H1 (cell line): ENCODE results near the gene SPR. TPM values are rescaled to one million over a fixed set of nuclear protein-coding genes. Genes with fewer than 3 reads are reported as not detected.

Source experiments
- CTCF ChIA-PET: fragments of 300-600 bp; sonication (Branson Sonifier 250); formaldehyde crosslinking; loops from one replicate; lab custom pipeline; 2021; ENCODE audit not compliant: partially characterized antibody; lab: Charles Lee
- POLR2A ChIA-PET: fragments of 300-600 bp; sonication (Branson Sonifier 250); formaldehyde crosslinking; loops from one replicate; lab custom pipeline; 2021; ENCODE audit warnings: inconsistent platforms; ENCODE audit not compliant: partially characterized antibody; lab: Charles Lee
- DNase-seq, 2 experiments: peaks; one replicate each; pipeline versions ENCODE4 v3.0.0 to v3.0.0-alpha.2; 2010 to 2022; ENCODE audit warnings: low spot score in 2 of 2, low read depth in 1 of 2, mixed read lengths in 1 of 2
- FAIRE-seq: peaks from 2 replicates; lab custom pipeline; 2011; peaks lifted over from hg19 to GRCh38; lab: Jason Lieb, UNC
- H2AFZ ChIP-seq: 2 replicates; pipeline ENCODE4 v1.8.1; 2012; ENCODE audit warnings: low read length, inconsistent platforms
- H2AK5ac ChIP-seq: 2 replicates; pipeline ENCODE4 v1.6.1; 2013; ENCODE audit warnings: low read depth, low read length
- H2BK120ac ChIP-seq: replicated peaks from 2 replicates; pipeline ENCODE3; 2013; ENCODE audit warnings: low read depth, low read length, inconsistent platforms
- H2BK12ac ChIP-seq: 2 replicates; pipeline ENCODE4 v1.6.1; 2013; ENCODE audit warnings: low read depth, low read length
- H2BK15ac ChIP-seq: 2 replicates; pipeline ENCODE4 v1.6.1; 2013; ENCODE audit warnings: low read length
- H2BK20ac ChIP-seq: 2 replicates; pipeline ENCODE4 v1.6.1; 2013; ENCODE audit warnings: low read length
- H2BK5ac ChIP-seq: 2 replicates; pipeline ENCODE4 v1.6.1; 2013; ENCODE audit warnings: low read depth, low read length
- H3K14ac ChIP-seq: 2 replicates; pipeline ENCODE4 v1.6.1; 2013; ENCODE audit warnings: inconsistent platforms; ENCODE audit not compliant: insufficient read length
- H3K18ac ChIP-seq: 2 replicates; pipeline ENCODE4 v1.6.1; 2013; ENCODE audit warnings: low read length; ENCODE audit errors: extremely low read depth
- H3K23ac ChIP-seq: 2 replicates; pipeline ENCODE4 v1.6.1; 2013; ENCODE audit warnings: inconsistent platforms; ENCODE audit not compliant: insufficient read length
- H3K23me2 ChIP-seq: 2 replicates; pipeline ENCODE4 v1.6.1; 2013; ENCODE audit warnings: low read depth, low read length
- H3K27ac ChIP-seq: 2 replicates; pipeline ENCODE4 v1.6.1; 2011; ENCODE audit warnings: low read depth, low read length, inconsistent platforms
- H3K27me3 ChIP-seq, 4 experiments: replicated peaks in 1 of 4; 1 replicate in 1 of 4; 2 replicates in 3 of 4; pipeline versions ENCODE4 v1.6.1 to v1.8.1; 2011 to 2013; ENCODE audit warnings: low read length in 3 of 4, mild to moderate bottlenecking in 3 of 4, inconsistent platforms in 2 of 4, mixed read lengths in 2 of 4, moderate library complexity in 1 of 4; ENCODE audit not compliant: control insufficient read depth in 3 of 4, insufficient read depth in 3 of 4; ENCODE audit errors: extremely low read depth in 1 of 4
- H3K36me3 ChIP-seq, 4 experiments: 2 replicates each; pipeline versions ENCODE4 v1.6.1 to v1.8.1; 2011 to 2013; ENCODE audit warnings: mild to moderate bottlenecking in 4 of 4, low read length in 3 of 4, moderate library complexity in 2 of 4, control low read depth in 1 of 4, inconsistent platforms in 1 of 4; ENCODE audit not compliant: insufficient read depth in 4 of 4, control insufficient read depth in 2 of 4
- H3K4ac ChIP-seq: replicated peaks from 2 replicates; pipeline ENCODE3; 2013; ENCODE audit warnings: low read length, low read depth, mixed read lengths, inconsistent platforms; ENCODE audit not compliant: insufficient read length
- H3K4me1 ChIP-seq, 4 experiments: replicated peaks in 1 of 4; 1 replicate in 1 of 4; 2 replicates in 3 of 4; pipeline versions ENCODE4 v1.6.1 to v1.8.1; 2011 to 2013; ENCODE audit warnings: low read length in 3 of 4, inconsistent platforms in 2 of 4, mixed read lengths in 1 of 4; ENCODE audit not compliant: insufficient read depth in 4 of 4, control insufficient read depth in 3 of 4
- H3K4me2 ChIP-seq, 2 experiments: 2 replicates each; pipeline versions ENCODE4 v1.6.1 to v1.8.1; 2011 to 2013; ENCODE audit warnings: low read depth in 2 of 2, low read length in 2 of 2, control low read depth in 1 of 2, inconsistent platforms in 1 of 2, mild to moderate bottlenecking in 1 of 2; ENCODE audit not compliant: insufficient read depth in 1 of 2
- H3K4me3 ChIP-seq, 4 experiments: fragments of 200-600, 300-600 bp in 1 of 4; sonication (generic), shearing (Covaris generic), sonication (Bioruptor Twin) in 1 of 4; 2 replicates each; pipeline versions ENCODE4 v1.5.1 to v1.8.1; 2011 to 2016; ENCODE audit warnings: low read length in 4 of 4, low read depth in 3 of 4, control low read depth in 2 of 4, inconsistent platforms in 2 of 4, mild to moderate bottlenecking in 2 of 4, mixed read lengths in 1 of 4, moderate library complexity in 1 of 4; ENCODE audit not compliant: insufficient read depth in 2 of 4; ENCODE audit errors: extremely low read depth in 1 of 4
- H3K56ac ChIP-seq: replicated peaks from 2 replicates; pipeline ENCODE3; 2013; ENCODE audit warnings: low read depth, mild to moderate bottlenecking, mixed read lengths, low read length, inconsistent platforms; ENCODE audit not compliant: insufficient read length
- H3K79me1 ChIP-seq: 2 replicates; pipeline ENCODE4 v1.6.1; 2013; ENCODE audit warnings: low read depth, low read length, control low read depth
- H3K79me2 ChIP-seq, 2 experiments: 2 replicates each; pipeline versions ENCODE4 v1.6.1 to v1.8.1; 2012 to 2013; ENCODE audit warnings: low read length in 2 of 2, mild to moderate bottlenecking in 2 of 2, inconsistent platforms in 1 of 2; ENCODE audit not compliant: insufficient read depth in 2 of 2, control insufficient read depth in 1 of 2
- H3K9ac ChIP-seq, 4 experiments: replicated peaks in 1 of 4; 1 replicate in 1 of 4; 2 replicates in 3 of 4; pipeline versions ENCODE4 v1.6.1 to v1.8.1; 2011 to 2013; ENCODE audit warnings: low read depth in 3 of 4, low read length in 3 of 4, control low read depth in 2 of 4, mild to moderate bottlenecking in 2 of 4, moderate library complexity in 2 of 4, inconsistent platforms in 1 of 4; ENCODE audit errors: extremely low read depth in 1 of 4
- H3K9me3 ChIP-seq, 2 experiments: 2 replicates each; pipeline versions ENCODE4 v1.6.1 to v1.8.1; 2012 to 2013; ENCODE audit warnings: mild to moderate bottlenecking in 2 of 2, moderate library complexity in 2 of 2, control low read depth in 1 of 2, inconsistent platforms in 1 of 2, low read depth in 1 of 2, low read length in 1 of 2, mixed read lengths in 1 of 2; ENCODE audit not compliant: insufficient read depth in 2 of 2
- H4K20me1 ChIP-seq, 2 experiments: replicated peaks in 1 of 2; 2 replicates each; pipeline versions ENCODE3 to v1.8.1; 2011 to 2013; ENCODE audit warnings: inconsistent platforms in 2 of 2, low read length in 2 of 2, mild to moderate bottlenecking in 1 of 2; ENCODE audit not compliant: insufficient read depth in 2 of 2, control insufficient read depth in 1 of 2
- H4K5ac ChIP-seq: 2 replicates; pipeline ENCODE4 v1.6.1; 2013; ENCODE audit warnings: low read length, low read depth, mixed read lengths, inconsistent platforms; ENCODE audit not compliant: insufficient read length
- H4K8ac ChIP-seq: 2 replicates; pipeline ENCODE4 v1.8.0; 2013; ENCODE audit warnings: mild to moderate bottlenecking, moderate library complexity, low read length, inconsistent platforms; ENCODE audit not compliant: insufficient read depth; ENCODE audit errors: extremely low read depth
- H4K91ac ChIP-seq: replicated peaks from 2 replicates; pipeline ENCODE3; 2013; ENCODE audit warnings: low read length, mixed read lengths, inconsistent platforms; ENCODE audit not compliant: insufficient read length
- ASH2L ChIP-seq: fragments of 200-600, 300-600 bp; sonication (generic); IDR thresholded peaks from one replicate; pipeline ENCODE4 v1.7.1; 2017; ENCODE audit warnings: low read length
- RAD21 ChIP-seq, 2 experiments: IDR thresholded peaks in 1 of 2; conservative IDR thresholded peaks in 1 of 2; 2 replicates each; pipeline ENCODE4 v1.6.1; 2011; ENCODE audit warnings: low read depth in 2 of 2, low read length in 2 of 2, improper control_type of control experiment in 1 of 2, inconsistent platforms in 1 of 2, mild to moderate bottlenecking in 1 of 2, moderate library complexity in 1 of 2
- RNF2 ChIP-seq: fragments of 200-900, 300-1000 bp; sonication (generic); IDR thresholded peaks from 2 replicates; pipeline ENCODE4 v1.7.1; 2016; ENCODE audit warnings: borderline replicate concordance, low read depth, mild to moderate bottlenecking, antibody characterized with exemption, low read length; ENCODE audit not compliant: poor library complexity, severe bottlenecking; ENCODE audit errors: missing control alignments
- SIN3A ChIP-seq, 2 experiments: IDR thresholded peaks in 1 of 2; conservative IDR thresholded peaks in 1 of 2; 2 replicates each; pipeline ENCODE4 v1.6.1; 2011 to 2012; ENCODE audit warnings: low read length in 2 of 2, improper control_type of control experiment in 1 of 2, low read depth in 1 of 2, mild to moderate bottlenecking in 1 of 2
- SP4 ChIP-seq: IDR thresholded peaks from 2 replicates; pipeline ENCODE4 v1.6.1; 2012; ENCODE audit warnings: low read length, inconsistent platforms
- YY1 ChIP-seq: IDR thresholded peaks from 2 replicates; pipeline ENCODE4 v1.6.1; 2011; ENCODE audit warnings: low read depth, mild to moderate bottlenecking, low read length
- WGBS, 2 experiments: shearing (Covaris generic) in 1 of 2; methylation state at CpG; one replicate each; pipeline versions ENCODE4 v1.1.6 to v1.1.7; 2013 to 2015; ENCODE audit warnings: low lambda C conversion rate in 2 of 2, mixed read lengths in 2 of 2, inconsistent platforms in 1 of 2, low coverage in 1 of 2, missing lambda C conversion rate in 1 of 2; ENCODE audit not compliant: insufficient replicate concordance in 2 of 2, insufficient coverage in 1 of 2, insufficient read length in 1 of 2; ENCODE audit errors: extremely low coverage in 1 of 2, missing lambda C conversion rate in 1 of 2; 5-methylcytosine and 5-hydroxymethylcytosine counted together
- polyA plus RNA-seq, 7 experiments: library from polyadenylated mRNA; depleted of rRNA in 3 of 7; stranded (reverse) in 5 of 7; unstranded in 2 of 7; fragments of >200 nt in 5 of 7; fragments of 200-250 nt in 2 of 7; gene quantifications; 1 replicate in 5 of 7; 2 replicates in 1 of 7; 4 replicates in 1 of 7; pipeline versions ENCODE4 v1.2.1 to v1.2.3, GENCODE V29; 2011 to 2013; ENCODE audit warnings: missing spikeins in 2 of 7, mixed read lengths in 2 of 7
- total RNA-seq: library from RNA; stranded (reverse); fragmentation: NEBNext Ultra II Directional; extraction: Animal tissue kit (Norgen Biotek cat#: 25700); gene quantifications from 2 replicates; pipeline ENCODE4 v1.2.1, GENCODE V29; 2021
- TF ChIP-seq, protein P1 (sequence below), 3 experiments: IDR thresholded peaks; 1 replicate in 2 of 3; 2 replicates in 1 of 3; pipeline versions ENCODE4 v1.5.1 to v1.6.1; 2011; ENCODE audit warnings: low read length in 3 of 3, mild to moderate bottlenecking in 3 of 3, inconsistent platforms in 2 of 3, low read depth in 1 of 3, moderate library complexity in 1 of 3; ENCODE audit not compliant: insufficient read depth in 1 of 3; ENCODE audit errors: control extremely low read depth in 1 of 3

SPR gene
- total and polyA plus RNA-seq, 2 of the 8 experiments (the other 6 are each of a cell fraction or from before 2014, with no cell fraction given), result 4.5 to 11.5 TPM

DNA sequence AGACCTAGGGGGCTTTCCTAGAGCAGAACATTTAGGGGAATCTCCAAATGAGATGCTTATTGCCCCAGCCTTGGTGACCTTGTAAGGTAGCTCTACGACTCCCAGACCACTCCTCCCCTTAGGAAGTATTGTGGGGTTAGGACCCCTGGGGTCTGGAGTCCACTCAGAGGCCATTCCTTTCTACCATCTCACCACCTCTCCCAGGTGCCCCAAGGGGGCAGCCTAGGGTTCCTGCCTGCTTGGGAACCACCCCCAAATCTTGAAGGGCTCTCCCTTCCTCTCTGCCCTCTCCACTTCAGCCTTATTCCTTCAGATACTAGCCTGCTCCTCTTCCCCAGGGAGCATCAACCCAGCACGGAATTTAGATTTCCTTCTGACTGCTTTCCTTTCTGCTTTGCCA is 43.9 kb upstream of the SPR start:
- Histone ChIP-seq H3K23me2 (no peaks in the 10 kb centered on the region; the same call in 1 of the 2 replicates), H3K4ac (no peak overlapping the region), H3K79me1 (no peaks in the 10 kb centered on the region), H2AFZ (peak overlapping the region; percentile 56; the same call in 1 of the 2 replicates), H2BK15ac (no peak overlapping the region), H3K36me3 (no peaks in the 10 kb centered on the region), H3K4me2 (no peak overlapping the region), H2BK120ac (no peak overlapping the region), H4K5ac (no peak overlapping the region), H3K4me1 (no peaks in the 10 kb centered on the region; a peak in 1 of 7 replicates), H3K79me2 (no peaks in the 10 kb centered on the region), H2BK12ac (no peak overlapping the region), H4K91ac (no peak overlapping the region), H3K18ac (no peak overlapping the region), H3K9ac (no peak overlapping the region), H3K27ac (no peak overlapping the region), H2BK5ac (no peak overlapping the region), H3K4me3 (no peak overlapping the region), H3K56ac (no peak overlapping the region), H2AK5ac (no peak overlapping the region), H4K8ac (no peak overlapping the region), H2BK20ac (no peak overlapping the region), H3K23ac (no peak overlapping the region), H3K27me3 (no peaks in the 10 kb centered on the region), H3K14ac (no peak overlapping the region), H3K9me3 (no peaks in the 10 kb centered on the region), H4K20me1 (no peaks in the 10 kb centered on the region)
- no peak for FAIRE-seq
- ChIA-PET POLR2A (no interaction called here), CTCF (interaction anchor here (1.2 to 4.3 kb wide), 9 partner anchors 9 to 73 kb away, joined by 3 to 22 read pairs (median 4); partner anchors contain the start of gene SPR)
- 53% methylated on average over 2 of the region's 2 CpGs; no CpG with 5 or more reads in 1 of the 2 experiments for WGBS, 2 experiments
- TF ChIP-seq, protein P1, sequence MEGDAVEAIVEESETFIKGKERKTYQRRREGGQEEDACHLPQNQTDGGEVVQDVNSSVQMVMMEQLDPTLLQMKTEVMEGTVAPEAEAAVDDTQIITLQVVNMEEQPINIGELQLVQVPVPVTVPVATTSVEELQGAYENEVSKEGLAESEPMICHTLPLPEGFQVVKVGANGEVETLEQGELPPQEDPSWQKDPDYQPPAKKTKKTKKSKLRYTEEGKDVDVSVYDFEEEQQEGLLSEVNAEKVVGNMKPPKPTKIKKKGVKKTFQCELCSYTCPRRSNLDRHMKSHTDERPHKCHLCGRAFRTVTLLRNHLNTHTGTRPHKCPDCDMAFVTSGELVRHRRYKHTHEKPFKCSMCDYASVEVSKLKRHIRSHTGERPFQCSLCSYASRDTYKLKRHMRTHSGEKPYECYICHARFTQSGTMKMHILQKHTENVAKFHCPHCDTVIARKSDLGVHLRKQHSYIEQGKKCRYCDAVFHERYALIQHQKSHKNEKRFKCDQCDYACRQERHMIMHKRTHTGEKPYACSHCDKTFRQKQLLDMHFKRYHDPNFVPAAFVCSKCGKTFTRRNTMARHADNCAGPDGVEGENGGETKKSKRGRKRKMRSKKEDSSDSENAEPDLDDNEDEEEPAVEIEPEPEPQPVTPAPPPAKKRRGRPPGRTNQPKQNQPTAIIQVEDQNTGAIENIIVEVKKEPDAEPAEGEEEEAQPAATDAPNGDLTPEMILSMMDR (IDR thresholded peaks at IDR 0.05; ENCODE audit: control extremely low read depth in 1 of 3, insufficient read depth in 1 of 3, low read depth in 1 of 3, low read length in 3 of 3), result peak; percentile 31 to 63 (median 38); a peak in 3 of 4 replicates
- TF ChIP-seq YY1 (0 out of 2 replicates have a peak, but pooled peaks have one; percentile 21), SP4 (no peak), RAD21 (IDR thresholded peaks at IDR 0.05 in 1 of 2, conservative IDR thresholded peaks at IDR 0.05 in 1 of 2; ENCODE audit: low read depth in 2 of 2, low read length in 2 of 2) (peak; percentile 7 to 14; a peak in 2 of 4 replicates), SIN3A (conservative IDR thresholded peaks at IDR 0.05 in 1 of 2, IDR thresholded peaks at IDR 0.05 in 1 of 2; ENCODE audit: low read depth in 1 of 2, low read length in 2 of 2) (no peak), RNF2 (no peak), ASH2L (no peak)
- no peak for DNase-seq
